LNCAP (cell line): Measurements from ENCODE around the gene RCOR3.

Experiments used
- TF ChIP-seq, protein P1 (sequence below): fragments of 450-650 bp; IDR thresholded peaks from 2 replicates; pipeline ENCODE4 v1.5.1; 2017; ENCODE audit warnings: mild to moderate bottlenecking

The RCOR3 gene

DNA sequence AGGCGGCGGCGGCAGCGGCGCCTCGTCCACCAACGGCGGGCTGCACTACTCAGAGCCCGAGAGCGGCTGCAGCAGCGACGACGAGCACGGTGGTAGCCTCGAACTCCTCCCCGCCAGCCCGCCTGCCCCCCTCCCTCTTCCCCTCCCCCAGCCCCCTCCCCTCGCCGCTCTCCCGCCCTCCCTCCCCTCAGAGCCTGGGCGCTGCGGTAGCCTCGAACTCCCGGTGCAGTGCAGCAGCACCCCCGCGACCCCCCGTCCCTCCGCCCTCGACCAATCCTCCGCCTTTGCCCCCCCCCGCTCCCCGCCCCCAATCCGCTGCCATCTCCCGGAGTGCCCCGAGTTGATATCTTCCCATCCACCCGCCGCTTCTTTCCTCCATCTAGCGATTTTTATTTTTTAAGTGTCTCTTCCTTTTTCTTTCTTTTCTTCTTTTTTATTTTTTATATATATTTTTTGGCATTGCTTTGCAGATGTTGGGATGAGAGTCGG, 516 bp downstream of the RCOR3 start:
- TF ChIP-seq, protein P1, sequence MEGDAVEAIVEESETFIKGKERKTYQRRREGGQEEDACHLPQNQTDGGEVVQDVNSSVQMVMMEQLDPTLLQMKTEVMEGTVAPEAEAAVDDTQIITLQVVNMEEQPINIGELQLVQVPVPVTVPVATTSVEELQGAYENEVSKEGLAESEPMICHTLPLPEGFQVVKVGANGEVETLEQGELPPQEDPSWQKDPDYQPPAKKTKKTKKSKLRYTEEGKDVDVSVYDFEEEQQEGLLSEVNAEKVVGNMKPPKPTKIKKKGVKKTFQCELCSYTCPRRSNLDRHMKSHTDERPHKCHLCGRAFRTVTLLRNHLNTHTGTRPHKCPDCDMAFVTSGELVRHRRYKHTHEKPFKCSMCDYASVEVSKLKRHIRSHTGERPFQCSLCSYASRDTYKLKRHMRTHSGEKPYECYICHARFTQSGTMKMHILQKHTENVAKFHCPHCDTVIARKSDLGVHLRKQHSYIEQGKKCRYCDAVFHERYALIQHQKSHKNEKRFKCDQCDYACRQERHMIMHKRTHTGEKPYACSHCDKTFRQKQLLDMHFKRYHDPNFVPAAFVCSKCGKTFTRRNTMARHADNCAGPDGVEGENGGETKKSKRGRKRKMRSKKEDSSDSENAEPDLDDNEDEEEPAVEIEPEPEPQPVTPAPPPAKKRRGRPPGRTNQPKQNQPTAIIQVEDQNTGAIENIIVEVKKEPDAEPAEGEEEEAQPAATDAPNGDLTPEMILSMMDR, result no peak

DNA sequence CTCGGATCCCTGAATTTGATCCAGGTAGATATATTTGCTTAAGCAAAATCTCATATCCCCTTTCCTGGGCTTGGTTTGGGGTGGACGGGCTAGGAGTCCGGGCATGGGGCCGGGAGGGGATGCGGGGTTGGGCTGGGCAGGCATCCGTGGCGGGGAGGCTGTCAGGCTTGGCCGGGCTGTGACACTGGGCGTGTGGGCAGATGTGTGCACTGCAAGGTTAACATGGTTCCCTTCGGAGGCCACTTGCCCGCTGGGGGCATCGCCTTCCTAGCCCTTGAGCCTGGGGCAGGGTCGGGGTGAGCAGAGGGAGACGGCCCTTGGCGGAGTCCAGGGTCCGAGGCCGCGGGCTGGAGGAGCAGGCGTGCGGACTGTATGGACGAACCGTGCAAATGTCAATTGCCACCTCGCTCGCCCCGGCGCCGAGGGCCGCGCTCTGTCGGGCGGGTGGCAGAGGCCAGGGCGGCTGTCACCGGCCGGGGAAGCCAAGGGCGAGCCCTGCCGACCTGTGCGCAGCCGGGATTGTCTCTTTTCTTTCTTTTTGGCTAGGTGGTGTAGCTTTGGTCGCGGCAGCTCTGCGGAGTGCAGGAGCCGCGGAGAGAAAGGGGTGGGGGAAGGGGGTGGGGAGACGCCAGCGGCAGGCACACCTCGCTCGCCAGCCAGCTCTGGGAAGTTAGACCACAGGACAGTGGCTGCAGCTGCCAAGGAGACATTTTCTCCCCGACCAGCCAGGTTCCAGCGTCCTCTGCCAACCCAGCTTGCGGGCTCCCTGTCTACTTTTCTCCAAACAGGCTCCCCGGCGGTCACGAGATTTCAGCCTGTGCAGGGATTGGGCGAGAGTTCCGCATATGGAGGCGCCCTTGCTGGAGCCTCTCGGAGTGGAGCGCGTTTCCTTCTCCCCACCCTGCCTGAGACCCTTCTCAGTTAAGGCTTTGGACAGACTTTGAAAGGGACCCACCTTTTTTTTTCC, 1.3 kb downstream of the RCOR3 start:
- TF ChIP-seq, protein P1, result no peak

DNA sequence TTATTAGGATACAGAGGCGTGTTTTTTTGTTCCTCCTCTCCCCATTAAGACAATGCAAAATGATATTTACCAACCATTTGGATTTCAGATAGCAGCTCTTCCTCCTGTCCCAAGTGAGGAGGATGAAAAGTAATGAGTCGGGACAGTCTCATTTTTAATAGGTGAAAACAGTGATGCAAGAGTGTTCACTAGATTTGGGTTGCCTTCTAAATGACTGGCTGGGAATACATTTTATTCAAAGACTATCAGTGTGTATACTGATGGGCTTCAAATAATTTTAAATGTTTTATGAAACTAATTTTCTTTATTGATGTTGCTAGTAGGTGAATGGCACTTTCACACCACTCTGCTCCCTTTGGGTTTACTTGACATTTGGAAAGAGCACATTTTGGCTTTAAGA, 2.1 kb downstream of the RCOR3 start:
- TF ChIP-seq, protein P1, result no peak

DNA sequence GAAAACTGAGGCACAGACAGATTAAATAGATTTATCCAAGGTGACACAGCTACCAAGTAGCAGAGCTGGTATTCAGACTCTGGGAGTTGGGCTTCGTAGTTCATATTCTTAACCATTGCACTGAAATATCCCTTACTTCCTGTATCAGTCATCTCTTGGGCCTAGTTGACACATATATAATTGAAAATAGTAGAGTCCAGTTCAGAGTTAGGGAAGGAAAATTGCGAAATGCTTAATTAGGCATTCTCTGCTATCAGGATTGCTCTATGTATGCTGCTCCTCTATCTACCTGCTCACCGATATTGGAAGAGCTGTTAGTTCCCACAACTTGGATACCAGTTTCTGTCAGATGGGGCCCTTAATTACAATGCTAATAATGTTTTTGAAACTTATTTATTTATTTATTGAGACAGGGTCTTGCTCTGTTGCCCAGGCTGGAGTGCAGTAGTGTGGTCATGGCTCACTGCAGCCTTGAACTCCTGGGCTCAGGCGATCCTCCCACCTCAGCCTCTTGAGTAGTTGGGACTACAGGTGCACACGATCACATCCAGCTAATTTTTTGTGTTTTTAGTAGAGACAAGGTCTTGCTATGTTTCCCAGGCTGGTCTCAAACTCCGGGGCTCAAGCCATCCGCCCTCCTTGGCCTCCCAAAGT, 8.2 kb downstream of the RCOR3 start:
- TF ChIP-seq, protein P1, result no peak

DNA sequence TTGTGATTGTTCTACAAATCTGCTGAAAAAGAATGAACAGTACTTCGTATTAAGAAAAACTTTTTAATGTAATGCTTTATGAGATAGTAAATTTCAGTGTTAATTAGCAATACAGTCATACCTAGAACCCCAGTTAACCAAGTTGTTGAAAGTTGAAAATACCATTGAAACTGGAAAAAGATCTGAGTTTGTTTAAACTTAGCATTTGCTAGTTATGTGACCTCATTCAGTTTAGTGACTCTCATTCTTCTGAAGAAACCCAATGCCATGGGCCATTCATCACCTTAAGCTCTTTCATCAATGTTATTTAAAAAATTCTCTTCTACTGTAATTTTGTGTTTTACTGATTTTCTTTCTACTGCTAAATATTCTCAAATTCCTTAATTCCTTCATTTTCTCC, 20.2 kb downstream of the RCOR3 start:
- TF ChIP-seq, protein P1, result no peak

DNA sequence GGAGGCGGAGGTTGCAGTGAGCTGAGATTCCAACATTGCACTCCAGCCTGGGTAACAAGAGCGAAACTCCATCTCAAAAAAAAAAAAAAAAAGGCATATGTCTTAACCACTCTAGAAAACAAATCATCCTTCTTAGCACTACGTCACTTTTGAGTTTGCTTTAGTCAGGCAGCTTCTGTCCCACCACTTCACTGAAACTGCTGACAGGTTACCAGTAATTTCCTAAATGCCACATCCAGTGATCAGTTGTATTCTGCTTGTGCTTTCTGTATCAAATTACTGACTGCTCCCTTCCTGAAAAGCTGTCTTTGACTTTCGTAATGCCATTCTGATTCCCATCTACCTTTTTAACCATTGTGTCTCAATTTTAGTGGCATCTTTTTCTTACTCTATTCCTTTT, 21.7 kb downstream of the RCOR3 start:
- TF ChIP-seq, protein P1, result no peak

DNA sequence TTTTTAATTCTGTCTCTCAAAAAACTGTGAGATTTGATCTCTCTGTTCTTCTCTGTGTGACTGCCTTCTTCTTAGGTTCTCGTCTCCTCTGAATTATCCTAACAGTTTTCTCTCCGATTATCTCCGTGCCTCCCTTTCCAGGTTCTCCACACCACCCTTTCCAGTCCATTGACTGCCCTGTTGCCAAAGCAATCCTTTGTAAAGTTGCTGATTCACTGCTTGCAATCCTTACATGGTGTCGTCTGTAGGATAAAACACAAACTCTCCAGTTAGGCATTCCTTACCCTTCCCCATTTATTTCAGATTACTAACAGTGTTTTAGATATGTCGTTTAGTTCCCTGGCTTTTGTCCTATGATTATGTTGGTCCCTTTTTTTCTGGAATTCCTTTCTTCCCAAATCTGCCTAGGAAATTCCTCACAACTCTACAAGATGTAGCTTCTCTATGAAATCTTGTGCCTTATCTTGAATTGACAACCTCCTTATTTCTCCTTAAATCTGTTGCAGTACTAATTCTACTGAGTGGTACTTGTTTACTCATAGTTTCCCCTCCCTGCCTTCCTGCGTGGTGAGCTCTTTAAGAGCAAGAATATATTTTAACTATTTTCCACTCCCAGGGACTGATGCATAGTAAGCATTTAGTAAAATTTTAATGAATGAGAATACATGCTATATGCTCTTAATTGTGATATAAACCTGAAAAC, 22.3 kb downstream of the RCOR3 start:
- TF ChIP-seq, protein P1, result no peak
